ENCODE measurements around the gene SLX9. TPM values are rescaled to one million over a fixed set of nuclear protein-coding genes. Genes with fewer than 3 reads are reported as not detected.
"Not testable (repeated sequence)": the region's sequence is repeated elsewhere in the genome, so short reads cannot be mapped to it uniquely, and the experiment has no call there.

Gene SLX9
- total RNA-seq, 1 donor, result 5.2 TPM

DNA sequence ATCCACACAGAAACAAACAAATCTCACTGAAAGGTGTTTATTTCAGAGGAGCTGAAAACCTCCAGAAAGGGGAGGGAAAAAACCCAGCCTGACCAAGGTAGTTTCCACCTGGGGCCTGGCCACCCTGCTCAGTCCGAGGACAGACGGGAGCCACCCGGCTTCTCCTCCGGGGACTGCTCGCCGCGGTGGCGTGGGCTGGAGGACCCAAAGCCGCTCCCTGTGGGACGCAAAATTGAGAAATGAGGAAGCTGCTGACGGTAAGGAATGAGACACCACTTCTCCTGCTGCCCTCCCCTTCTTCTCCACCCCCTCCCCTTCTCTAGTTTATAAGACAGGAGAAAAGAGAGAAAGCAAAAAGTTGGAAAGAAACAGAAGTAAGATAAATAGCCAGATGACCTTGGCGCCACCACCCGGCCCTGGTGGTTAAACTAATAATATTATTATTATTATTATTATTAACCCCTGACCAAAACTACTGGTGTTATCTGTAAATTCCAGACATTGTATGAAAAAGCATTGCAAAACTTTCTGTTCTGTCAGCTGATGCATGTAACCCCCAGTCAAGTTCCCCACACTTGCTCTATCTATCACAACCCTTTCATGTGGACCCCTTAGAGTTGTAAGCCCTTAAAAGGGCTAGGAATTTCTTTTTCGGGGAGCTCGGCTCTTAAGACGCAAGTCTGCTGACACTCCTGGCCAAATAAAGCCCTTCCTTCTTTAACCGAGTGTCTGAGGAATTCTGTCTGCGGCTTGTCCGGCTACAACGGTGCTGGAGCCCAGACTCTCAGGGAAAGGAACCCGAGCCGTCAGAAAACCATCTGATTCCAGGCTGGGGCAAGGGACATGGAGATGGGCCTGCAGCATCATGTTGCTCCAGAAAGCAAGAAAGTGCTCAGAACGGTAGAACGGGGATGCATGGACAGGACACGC, 31.6 kb upstream of the SLX9 start:
- Histone ChIP-seq H3K4me3 (ENCODE audit: low read length) (no peak overlapping the region), H3K27me3 (ENCODE audit: insufficient read depth, low read length) (no peaks in the 10 kb centered on the region), H3K4me1 (ENCODE audit: insufficient read depth, low read length) (peaks cover 97% of the 10 kb centered on the region), H3K9me3 (ENCODE audit: low read depth, low read length) (no peaks in the 10 kb centered on the region)

DNA sequence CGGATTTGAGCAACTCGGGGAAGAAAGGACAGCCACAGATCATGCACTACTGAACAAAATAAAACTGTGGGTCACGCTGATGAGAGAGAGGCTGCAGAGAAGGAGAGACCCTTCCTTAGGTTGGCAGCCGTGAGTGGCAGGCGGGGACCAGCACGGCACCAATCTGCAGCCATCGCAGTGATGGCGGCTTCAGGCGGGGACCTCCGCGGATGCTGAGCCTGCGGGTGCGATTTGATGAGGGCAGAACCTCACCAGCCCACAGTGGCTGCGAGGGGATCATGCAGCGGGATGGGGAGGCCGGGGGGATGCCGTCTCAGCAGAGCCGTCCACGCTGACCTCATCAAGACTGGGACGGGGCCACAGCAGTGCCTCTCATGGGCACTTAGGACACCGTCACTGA, 30.9 kb upstream of the SLX9 start:
- Histone ChIP-seq H3K4me1 (ENCODE audit: insufficient read depth, low read length) (peaks cover 97% of the 10 kb centered on the region), H3K9me3 (ENCODE audit: low read depth, low read length) (no peaks in the 10 kb centered on the region), H3K4me3 (ENCODE audit: low read length) (no peak overlapping the region), H3K27me3 (ENCODE audit: insufficient read depth, low read length) (no peaks in the 10 kb centered on the region)

DNA sequence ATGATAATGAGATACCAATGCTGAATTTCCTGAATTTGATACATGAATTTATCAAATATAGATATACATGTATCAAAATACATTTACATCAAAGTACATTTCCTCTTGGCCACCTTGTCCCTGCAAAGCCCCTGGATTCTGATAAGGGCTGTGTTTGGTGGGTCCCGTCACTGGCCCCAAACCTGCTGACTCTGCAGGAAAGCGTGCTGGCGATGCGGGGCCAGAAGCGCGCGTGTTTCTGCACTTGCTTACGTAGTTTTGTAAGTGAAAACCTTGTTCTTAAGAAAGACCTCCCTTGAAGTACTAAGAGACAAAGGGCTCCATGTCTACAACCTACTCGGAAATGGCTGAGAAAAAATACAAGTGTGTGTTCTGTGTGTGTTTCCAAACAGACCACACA, 30.1 kb upstream of the SLX9 start:
- Histone ChIP-seq H3K4me1 (ENCODE audit: insufficient read depth, low read length) (peaks cover 97% of the 10 kb centered on the region), H3K9me3 (ENCODE audit: low read depth, low read length) (no peaks in the 10 kb centered on the region), H3K4me3 (ENCODE audit: low read length) (no peak overlapping the region), H3K27me3 (ENCODE audit: insufficient read depth, low read length) (no peaks in the 10 kb centered on the region)

DNA sequence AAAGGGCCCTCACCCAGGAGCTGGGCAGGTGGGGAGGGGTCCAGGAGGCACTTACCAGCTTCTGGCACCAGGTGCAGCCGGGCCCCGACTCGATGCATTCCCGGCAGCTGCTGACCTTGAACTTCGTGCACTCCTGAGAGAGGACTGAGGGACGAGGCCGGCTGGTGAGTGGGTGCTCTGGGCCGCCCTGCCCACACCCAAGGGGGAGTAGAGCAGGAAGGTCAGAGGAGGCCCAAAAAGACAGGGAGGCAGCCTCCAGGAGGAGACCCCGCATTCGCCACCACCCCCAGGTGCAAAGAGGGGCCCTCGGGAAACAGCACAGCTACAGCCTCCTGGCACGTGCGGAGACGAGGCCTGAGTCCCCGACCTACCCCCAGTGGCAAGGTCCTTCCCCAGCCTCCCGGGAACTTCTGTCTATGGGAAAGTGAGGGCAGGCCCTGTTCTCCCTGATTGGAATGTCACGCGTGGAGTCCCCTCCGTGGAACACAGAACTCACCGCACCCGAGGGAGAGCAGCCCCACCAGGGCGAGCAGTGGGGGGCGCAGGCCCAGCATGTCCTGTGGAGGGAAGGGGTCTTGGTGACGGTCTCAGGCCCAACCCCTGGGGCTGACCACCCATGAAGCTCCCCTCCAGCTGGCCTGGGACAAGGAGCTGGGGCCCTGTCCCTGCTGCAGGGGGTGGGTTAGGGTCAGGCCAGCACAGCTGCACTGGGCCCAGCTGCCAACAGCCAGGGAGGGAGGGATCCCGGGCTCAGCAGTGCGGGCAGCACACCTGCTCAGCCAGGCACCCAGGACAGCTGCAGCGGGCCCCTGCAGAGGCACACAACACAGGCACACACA, 29.4 kb upstream of the SLX9 start:
- Histone ChIP-seq H3K4me3 (ENCODE audit: low read length) (no peak overlapping the region), H3K4me1 (ENCODE audit: insufficient read depth, low read length) (peaks cover 97% of the 10 kb centered on the region), H3K9me3 (ENCODE audit: low read depth, low read length) (no peaks in the 10 kb centered on the region), H3K27me3 (ENCODE audit: insufficient read depth, low read length) (no peaks in the 10 kb centered on the region)

DNA sequence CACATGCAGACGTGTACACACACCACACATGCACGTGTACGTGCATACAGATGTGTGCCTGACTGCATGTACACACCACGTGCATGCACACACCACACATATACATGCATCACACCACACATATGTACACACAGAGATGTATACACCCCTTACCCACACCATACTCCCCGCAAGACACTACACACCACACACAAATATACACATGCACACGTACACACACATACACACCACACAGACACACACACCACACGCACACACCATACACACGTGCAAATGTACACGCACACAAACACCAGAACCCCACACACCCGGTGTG, 28.8 kb upstream of the SLX9 start:
- H3K9me3 ChIP-seq (ENCODE audit: low read depth, low read length), result no peaks in the 10 kb centered on the region

DNA sequence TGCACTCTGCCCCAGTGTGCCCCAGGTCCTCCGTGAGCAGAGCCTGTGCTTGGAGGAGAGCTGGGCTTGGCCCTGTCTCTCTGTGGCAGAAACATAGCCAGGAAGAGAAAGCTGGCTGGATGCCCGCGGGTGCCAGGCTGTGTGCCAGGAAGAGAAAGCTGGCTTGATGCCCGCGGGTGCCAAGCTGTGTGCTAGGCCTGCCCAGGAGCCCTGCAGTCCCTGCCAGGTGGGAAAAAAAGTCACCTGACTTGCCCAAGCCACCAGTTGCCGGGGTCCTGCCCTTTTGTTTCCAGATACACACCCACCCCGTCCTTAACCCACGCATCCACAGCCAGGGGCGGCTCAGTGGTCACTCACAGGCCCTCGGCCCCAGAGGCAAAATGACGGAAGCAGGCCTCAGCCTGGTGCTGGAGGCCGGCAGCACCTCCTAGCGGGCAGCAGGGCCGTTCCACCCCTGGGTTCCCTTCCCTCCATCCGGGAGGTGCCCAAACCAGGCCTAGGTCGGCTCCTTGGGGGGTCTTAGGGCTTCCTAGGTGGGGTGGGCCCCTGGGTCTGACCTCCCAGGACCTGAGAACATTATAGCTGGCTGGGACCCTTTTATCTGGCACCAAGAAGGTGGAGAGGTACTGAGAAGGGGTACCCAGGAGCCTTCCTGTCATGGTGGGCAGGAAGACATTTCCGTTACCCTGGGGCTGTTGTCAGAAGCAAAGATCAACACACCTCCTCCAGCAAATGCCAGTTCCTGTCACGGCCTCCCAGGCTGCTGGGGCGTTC, 28.3 kb upstream of the SLX9 start:
- Histone ChIP-seq H3K4me3 (ENCODE audit: low read length) (peak overlapping the region; percentile 14), H3K4me1 (ENCODE audit: insufficient read depth, low read length) (peaks cover 99% of the 10 kb centered on the region), H3K9me3 (ENCODE audit: low read depth, low read length) (no peaks in the 10 kb centered on the region), H3K27me3 (ENCODE audit: insufficient read depth, low read length) (no peaks in the 10 kb centered on the region)

More for the DNA sequence above, 28.8 kb upstream of the SLX9 start:
- H3K4me1 ChIP-seq (ENCODE audit: insufficient read depth, low read length), result peaks cover 99% of the 10 kb centered on the region
- H3K4me3 ChIP-seq (ENCODE audit: low read length), result peak overlapping the region; percentile 10
- no peaks in the 10 kb centered on the region for H3K27me3 ChIP-seq (ENCODE audit: insufficient read depth, low read length)

DNA sequence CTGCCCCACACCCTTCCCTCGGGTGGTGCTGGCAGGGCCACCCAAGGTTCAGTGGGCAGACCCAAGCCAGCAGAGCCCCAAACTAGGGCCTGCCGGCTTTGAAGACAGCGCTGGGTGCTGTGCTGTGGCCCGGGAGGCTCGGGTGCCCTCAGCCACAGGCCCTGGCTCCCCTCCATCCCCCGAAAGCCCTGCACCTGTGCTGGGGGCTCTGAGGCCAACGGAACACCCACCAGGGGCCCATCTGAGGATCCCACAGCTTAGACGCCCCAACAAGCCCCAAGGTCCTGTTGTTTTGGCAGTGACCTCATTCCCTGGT, 27.7 kb upstream of the SLX9 start:
- no peaks in the 10 kb centered on the region for H3K9me3 ChIP-seq (ENCODE audit: low read depth, low read length)
- H3K4me1 ChIP-seq (ENCODE audit: insufficient read depth, low read length), result peaks cover 99% of the 10 kb centered on the region
- H3K4me3 ChIP-seq (ENCODE audit: low read length), result peak overlapping the region; percentile 14
- no peaks in the 10 kb centered on the region for H3K27me3 ChIP-seq (ENCODE audit: insufficient read depth, low read length)

DNA sequence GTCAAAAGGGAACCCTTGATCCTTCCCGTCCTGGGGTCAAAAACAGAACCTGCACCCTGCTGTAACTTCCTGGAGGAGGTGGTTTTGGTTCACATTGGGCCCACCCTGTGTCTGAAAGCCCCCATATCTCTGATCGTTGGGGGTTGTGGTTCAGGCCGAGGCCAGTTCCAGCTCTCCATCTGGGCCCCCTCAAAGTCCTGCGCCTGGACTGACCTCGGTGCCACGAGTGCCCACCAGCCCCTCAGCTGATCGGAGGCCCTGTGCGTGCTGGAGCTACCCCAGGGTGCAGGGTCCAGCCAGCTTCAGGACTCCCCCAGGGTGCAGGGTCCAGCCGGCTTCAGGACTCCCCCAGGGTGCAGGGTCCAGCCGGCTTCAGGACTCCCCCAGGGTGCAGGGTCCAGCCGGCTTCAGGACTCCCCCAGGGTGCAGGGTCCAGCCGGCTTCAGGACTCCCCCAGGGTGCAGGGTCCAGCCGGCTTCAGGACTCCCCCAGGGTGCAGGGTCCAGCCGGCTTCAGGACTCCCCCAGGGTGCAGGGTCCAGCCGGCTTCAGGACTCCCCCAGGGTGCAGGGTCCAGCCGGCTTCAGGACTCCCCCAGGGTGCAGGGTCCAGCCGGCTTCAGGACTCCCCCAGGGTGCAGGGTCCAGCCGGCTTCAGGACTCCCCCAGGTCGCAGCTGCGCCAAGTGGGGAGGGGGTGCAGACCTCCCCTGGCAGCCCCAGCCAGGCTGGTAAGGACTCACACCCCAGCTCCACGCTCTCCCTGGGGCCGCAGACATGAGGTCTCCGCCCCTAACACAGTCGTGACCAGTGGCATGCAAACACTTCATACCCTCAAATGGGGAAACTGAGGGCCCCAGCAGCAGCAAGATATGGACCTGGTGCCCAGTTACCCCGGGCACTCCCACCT, 27.1 kb upstream of the SLX9 start:
- H3K4me1 ChIP-seq (ENCODE audit: insufficient read depth, low read length), result peaks cover 99% of the 10 kb centered on the region
- H3K9me3 ChIP-seq (ENCODE audit: low read depth, low read length); H3K4me3 ChIP-seq (ENCODE audit: low read length); H3K27me3 ChIP-seq (ENCODE audit: insufficient read depth, low read length): not testable (repeated sequence)

DNA sequence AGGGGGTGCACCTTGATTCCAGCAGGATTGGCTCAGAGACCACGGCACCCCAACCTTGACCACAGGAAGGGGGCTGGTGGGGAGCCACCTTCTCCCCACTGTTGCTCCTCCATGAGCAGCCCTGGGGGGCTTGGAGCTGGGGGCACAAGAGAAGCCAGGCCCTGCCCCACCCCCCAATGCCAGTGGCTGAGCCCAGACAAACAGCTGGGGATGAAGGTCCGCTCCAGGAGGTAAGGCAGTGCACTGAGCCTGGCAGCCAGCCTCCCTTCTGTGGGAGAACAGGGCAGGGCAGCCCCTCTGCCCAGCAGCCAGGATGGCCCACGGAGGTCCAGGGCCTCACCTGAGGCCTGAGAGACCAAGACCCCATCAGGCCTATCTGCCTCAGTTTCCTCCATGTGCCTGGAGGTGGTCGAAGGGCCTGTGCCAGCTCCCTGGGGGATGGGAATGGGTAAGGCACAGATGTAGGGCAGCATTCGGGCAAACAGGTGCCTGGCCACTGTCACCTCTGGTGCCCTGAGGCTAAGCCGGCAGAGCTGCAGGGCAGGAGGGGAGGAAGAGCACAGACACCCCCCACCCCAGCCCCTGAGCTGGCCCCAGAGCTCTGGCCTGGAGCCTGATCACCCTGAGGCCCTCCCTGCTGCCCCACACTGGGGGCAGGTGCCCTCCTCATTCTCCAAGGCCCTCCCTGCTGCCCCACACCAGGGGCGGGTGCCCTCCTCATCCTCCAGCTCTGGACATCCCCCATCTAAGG, 26.2 kb upstream of the SLX9 start:
- peak overlapping the region; percentile 33 for H3K4me3 ChIP-seq (ENCODE audit: low read length)
- no peaks in the 10 kb centered on the region for H3K9me3 ChIP-seq (ENCODE audit: low read depth, low read length)
- H3K4me1 ChIP-seq (ENCODE audit: insufficient read depth, low read length), result peaks cover 99% of the 10 kb centered on the region
- H3K27me3 ChIP-seq (ENCODE audit: insufficient read depth, low read length), result no peaks in the 10 kb centered on the region

DNA sequence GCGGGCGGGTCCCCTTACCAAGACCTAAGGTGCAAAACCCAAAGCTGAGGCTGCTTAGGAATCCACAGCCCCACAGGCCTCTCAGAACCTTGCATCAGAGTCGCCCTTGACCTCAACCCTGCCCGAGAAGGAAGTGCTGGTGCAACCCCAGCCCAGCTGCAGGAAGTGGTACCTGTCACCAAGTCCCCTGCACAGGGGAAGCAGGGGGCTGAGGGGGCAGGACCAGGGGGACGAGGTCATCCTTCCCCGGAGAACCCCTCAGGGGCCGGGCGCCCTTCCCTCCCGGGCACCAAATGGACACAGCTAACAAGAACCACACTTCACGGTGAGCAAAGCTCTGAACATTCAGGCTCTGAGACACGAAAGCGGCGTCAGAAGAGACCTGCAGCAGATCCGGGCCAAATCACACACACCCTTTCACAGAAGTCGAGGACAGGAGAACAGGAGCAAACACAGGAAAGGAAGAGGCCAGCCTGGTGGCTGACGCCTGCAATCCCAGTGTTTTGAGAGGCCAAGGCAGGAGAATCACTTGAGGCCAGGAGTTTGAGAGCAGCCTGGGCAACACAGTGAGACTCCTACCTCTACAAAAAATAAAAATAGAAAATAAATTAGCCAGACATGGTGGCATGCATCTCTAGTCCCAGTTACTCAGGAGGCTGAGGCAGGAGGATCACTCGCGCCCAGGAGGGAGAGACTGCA, 25.5 kb upstream of the SLX9 start:
- H3K27me3 ChIP-seq (ENCODE audit: insufficient read depth, low read length), result no peaks in the 10 kb centered on the region
- no peaks in the 10 kb centered on the region for H3K9me3 ChIP-seq (ENCODE audit: low read depth, low read length)
- peak overlapping the region; percentile 33 for H3K4me3 ChIP-seq (ENCODE audit: low read length)
- peaks cover 99% of the 10 kb centered on the region for H3K4me1 ChIP-seq (ENCODE audit: insufficient read depth, low read length)

DNA sequence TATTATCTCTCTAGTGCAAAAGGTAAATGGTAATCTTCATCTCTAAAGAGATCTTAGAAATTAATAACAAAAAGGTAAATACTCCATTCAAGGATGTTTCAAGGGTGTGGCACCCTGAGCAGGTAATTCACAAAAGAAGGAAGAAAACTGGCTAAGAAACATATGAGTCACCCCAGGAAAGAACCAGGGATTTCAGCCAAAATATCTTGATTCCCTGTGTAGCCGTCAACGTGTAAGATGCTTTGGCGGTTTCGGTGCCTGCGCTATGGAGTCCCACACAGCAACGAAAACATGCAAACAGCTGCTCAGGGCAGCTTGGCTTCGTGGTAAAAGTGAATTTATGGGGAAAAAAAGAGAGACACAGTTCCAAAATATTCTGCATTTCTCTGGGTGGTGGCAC, 22.9 kb upstream of the SLX9 start:
- Histone ChIP-seq H3K4me1 (ENCODE audit: insufficient read depth, low read length) (peaks cover 85% of the 10 kb centered on the region), H3K4me3 (ENCODE audit: low read length) (no peak overlapping the region), H3K27me3 (ENCODE audit: insufficient read depth, low read length) (no peaks in the 10 kb centered on the region), H3K9me3 (ENCODE audit: low read depth, low read length) (no peaks in the 10 kb centered on the region)

DNA sequence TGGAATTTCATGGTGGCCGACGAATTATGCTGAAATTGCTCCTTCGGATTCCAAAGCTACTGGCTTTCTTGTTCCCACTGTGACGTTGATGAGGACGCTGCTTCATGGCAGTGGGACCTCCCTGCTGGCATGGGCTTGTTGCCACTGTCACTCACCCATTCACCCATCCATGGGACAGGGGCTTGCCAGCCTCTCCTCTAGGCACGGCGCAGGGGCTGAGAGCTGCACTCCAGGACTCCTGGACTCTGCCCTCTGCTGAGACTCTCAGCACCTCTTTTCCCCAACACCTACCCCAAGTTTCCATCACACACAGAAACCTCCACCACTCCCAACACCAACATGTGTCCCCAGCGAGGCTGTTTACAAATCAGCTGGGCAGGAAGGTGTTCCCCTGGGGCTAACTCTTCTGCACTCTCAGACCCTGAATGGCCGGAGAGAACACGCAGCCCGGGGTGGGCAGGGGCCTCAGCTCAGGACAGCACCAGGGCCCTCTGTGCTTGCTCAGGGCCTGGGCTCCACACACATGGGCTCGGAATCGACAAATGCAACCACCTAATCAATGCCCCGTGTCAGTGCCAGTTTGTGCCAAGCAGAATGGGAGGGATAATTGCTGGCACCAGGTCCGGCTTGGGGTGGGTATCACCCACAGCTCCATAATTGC, 22.3 kb upstream of the SLX9 start:
- H3K4me3 ChIP-seq (ENCODE audit: low read length), result no peak overlapping the region
- no peaks in the 10 kb centered on the region for H3K9me3 ChIP-seq (ENCODE audit: low read depth, low read length)

DNA sequence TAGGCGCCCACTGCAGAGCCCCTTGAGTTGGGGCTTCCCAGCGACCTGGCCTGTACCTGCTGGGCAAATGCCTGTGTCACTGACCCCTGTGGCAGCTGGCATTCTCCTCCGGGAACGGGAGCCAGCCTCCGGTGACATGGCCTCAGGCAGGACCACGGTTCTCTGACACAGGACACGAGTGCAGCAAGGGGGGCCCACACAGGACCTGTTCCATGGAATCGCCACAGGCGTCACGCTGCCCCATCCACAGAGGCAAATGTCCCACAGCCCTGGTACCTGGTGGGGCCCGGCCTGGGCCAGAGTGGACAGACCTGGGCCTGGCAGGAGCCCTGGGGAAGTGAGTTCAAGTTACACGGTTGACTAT, 21.7 kb upstream of the SLX9 start:
- peaks cover 86% of the 10 kb centered on the region for H3K4me1 ChIP-seq (ENCODE audit: insufficient read depth, low read length)
- peak overlapping the region; percentile 80 for H3K4me3 ChIP-seq (ENCODE audit: low read length)
- no peaks in the 10 kb centered on the region for H3K9me3 ChIP-seq (ENCODE audit: low read depth, low read length)
- H3K27me3 ChIP-seq (ENCODE audit: insufficient read depth, low read length), result no peaks in the 10 kb centered on the region

More for the DNA sequence above, 22.3 kb upstream of the SLX9 start:
- Histone ChIP-seq H3K4me1 (ENCODE audit: insufficient read depth, low read length) (peaks cover 85% of the 10 kb centered on the region), H3K27me3 (ENCODE audit: insufficient read depth, low read length) (no peaks in the 10 kb centered on the region)

Data from mononuclear cell (primary cell).